Activated CD4-positive, alpha-beta T cell treated with anti-CD3 and anti-CD28 coated beads, Interleukin-2, Interleukin-6, amounts not matched to agents 100 ng/mL and 50 ng/mL, durations not matched to agents 16 hours and 8 hours (primary cell): ENCODE measurements around the gene CSRP3.
"Not testable (repeated sequence)": the region's sequence is repeated elsewhere in the genome, so short reads cannot be mapped to it uniquely, and the experiment has no call there.

Experiments used
- DNase-seq: peaks from one replicate; pipeline ENCODE4 v3.0.0-alpha.2; 2020

Gene CSRP3

DNA sequence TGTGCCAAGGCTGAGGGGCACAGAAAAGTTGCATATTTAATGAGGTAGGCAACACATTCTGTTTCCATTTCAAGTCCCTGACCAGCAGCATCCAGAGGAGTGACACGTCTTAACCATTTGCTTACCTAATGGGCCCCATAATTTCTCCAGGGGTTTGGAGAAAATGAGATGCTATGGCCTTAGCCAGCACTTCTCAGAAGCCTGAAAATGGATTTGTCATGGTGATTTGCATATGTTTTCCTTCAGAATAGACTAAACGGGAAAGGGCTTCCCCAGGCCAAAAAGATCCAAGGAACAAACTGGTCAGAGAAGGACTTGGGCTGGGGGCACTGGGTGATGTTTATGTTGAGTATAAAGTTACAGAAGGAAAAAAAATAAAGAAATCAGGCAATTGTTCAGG is 16.7 kb downstream of the CSRP3 start:
- no peak for DNase-seq

DNA sequence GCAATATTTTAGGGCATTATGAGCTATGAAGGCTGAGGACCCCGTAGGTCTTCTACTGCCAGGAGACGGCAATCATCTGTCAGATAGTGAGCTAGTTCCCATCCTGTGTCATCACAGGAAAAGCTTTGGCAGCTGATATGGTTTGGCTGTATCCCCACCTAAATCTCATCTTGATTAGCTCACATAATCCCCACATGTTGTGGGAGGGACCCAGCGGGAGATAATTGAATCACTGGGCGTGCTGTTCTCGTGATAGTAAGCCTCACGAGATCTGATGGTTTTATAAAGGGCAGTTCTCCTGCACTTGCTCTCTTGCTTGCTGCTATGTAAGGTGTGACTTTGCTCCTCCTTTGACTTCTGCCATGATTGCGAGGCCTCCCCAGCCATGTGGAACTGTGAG is 18.1 kb downstream of the CSRP3 start:
- no peak for DNase-seq

DNA sequence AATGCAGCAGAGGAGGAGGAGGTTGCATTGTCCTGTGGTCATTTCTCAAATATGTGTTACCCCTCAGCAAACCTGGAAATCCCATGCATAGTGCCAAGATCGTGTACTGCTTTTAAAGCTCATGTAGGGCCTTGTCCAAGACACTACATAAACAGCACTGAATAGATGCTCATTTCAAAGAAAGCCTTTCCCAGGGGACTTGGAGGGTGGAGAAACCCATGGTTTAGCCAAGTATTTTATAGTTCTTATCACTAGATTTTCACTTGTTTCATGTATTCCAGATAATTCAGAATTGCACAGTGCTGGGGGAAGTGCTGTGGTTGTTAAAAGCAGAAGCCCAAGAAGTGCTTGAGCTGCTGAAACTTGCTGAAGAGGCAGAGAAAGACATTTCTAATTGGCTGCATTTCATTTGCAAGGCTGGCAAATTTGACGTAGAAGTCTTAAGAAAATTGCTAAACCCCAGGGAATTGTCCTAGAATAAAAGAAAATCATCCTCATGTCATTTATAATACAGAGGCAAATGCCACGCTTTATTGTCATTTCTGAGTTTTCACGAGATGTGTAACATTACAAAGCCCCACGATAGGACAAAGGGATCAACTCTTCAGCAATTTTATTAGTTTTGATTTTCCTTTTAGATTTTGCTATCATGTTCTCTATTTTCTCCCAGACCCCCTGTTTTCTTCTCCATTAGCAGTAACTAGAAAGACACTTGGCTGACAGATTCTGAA is 20.1 kb downstream of the CSRP3 start:
- DNase-seq = no peak

DNA sequence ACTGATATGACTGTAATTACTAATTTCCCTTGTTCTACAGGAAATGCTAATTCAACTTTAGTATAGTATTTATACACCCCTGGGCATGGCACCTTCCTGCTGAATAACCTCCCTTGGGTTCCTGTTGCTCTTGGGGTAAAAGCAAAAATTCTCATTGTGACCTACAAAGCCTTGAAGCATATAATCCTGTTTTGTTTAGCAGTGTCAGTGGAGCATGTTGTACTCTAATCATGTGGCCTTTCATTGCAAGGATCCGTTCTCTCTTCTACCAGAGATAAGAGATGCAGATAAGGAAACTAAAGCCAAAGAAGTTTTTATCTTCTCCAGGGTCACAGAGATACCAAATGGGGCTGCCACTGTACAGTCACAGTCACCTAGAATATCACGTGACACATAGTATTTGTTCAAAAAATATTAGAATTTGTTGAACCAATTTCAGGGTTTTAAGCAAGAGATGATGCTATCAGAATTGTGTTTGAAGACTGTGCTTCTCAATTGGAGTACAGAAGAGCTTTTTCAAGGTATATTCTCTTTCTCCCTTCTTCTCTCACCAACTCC is 25.1 kb downstream of the CSRP3 start:
- no peak for DNase-seq

DNA sequence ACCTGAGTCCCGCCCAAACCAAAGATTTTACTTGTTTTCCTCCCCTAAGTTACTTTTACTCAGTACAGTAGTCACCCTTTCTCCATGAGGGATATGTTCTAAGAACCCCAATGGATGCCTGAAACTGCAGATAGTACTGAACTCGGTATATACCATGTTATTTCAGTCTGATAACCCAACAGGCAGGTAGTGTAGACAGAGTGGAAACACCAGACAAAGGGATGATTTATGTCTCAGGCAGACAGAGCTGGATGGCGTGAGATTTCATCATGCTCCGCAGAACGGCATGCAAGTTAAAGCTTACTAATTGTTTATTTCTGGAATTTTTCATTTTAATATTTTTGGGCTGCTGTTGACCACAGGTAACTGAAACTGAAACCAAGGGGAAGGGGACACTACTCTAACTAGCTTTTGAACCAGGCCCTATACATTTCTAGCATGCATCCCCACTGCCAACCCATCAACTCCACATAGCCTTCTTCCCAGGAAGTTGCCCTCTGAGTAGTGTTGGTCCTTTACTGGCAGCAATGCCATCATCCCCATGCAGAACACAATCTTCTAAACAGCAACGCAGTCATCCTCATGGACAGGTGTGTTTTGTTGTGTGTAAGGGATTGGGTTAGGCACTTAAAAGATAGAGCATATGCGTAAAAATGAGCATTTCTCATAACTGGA is 27.7 kb downstream of the CSRP3 start:
- no peak for DNase-seq

DNA sequence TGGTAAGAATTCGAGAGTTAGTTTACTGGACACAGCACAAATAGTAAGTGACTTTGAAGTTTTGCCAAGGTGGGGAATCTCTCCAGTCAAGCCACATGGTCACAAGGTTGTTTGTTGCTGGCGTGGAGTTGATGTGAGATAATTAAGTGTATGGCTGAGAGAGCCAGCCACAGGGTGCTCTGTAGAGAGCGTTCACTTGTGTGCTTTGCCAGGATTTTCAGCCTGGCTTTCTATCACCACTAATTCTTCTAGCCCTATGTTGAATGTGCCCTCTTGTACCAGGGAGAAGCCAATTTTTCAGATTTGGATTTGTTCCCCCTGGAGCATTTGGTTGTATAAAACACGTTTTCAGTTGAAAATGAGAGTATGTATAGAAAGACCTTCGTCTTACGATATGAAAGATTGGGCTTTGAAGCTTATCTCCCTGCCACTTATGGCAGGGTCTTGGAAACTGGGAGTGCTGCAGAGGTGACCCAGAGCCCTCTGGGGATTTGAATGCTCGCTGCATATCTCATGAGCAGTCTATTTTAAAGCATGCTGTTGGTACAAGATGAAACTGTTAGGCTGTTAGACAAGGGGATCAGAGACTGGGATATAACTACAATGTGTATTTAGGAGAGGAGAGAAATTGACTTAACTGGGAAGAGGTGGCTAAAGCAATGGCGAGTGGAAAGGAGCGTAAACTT is 28.6 kb downstream of the CSRP3 start:
- no peak for DNase-seq

DNA sequence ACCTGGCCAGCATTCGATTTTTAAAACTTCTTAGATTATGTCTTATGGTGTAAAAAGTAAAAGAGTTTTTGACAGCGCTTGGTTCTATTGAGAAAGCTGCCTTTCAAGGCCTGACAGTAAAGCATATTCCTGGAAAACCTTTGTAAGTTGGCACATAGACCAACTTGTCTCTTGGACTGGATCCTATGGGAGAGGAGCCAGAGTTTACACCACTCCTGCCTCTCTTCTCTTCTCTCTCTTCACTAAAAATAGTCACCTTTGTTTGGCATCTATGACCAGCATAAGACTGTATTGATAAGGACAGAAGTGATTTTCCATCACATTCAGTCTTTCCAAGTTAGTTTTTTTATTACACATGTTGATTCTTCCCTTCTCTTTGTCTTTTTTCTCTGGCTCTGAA is 33.7 kb downstream of the CSRP3 start:
- DNase-seq = no peak

DNA sequence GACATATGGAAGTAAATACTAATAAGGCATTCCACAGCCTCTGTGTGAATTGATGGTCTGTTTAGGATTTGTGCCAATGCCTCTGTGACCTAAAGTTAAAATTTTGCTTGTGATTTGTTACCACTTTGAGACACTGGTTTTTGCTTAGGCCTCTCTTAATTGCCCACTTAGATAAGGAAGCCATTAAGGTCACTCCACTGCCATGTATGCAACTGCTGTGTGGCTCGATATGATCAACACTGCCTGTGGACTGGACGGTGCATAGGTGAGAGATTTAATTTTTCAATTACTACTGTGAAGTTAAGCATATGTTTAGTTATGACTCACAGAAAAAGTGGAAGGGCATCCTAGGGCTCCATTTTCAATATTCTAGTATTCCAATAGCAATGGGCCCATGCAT is 36.9 kb downstream of the CSRP3 start:
- no peak for DNase-seq

DNA sequence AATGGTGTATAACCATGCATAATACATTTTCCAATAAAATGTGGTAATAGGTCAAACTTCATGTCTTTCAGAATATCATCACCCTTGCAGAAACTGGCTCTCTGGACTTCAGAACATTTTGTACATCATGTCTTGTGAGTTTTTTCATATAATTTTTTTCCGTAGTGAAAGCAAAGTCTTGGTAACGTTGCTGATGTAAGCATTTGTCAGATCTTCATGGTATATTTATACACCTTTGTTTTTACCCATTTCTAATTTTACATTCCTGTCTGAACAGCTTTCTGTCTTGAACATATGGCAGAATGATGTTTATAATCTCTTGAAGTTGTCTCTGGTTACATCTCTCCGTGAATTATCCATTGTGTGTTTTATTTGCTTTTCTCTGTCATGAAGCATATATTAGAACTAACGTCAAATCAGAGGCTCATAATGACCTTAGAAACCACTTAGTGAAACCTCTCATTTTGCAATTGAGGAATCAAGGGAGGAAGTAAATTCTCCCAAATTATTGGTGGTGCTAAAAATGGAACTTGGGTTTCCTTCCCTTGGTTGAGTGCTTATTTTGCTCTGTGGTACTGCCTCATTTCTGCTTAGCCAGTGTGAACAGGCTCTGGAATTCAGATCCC is 37.4 kb downstream of the CSRP3 start:
- no peak for DNase-seq

DNA sequence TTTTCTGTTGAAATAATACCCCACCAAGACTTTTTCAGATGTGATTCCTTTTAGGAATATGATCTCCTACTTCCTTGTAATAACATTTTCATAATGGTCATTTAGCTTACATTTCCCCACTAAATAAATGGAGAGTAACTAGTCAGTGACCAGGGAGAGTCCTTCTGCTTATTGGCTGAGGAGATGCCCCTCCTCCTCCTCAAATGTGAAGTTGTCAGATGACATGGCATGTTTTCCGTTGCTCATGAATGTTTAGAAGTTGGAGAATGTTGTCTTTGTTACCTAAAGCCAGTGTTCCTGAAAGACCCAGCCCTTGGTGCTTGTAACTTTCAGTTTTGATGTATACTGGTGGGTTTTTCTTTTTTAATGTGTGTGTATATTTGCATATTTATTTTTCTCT is 38.2 kb downstream of the CSRP3 start:
- no peak for DNase-seq

DNA sequence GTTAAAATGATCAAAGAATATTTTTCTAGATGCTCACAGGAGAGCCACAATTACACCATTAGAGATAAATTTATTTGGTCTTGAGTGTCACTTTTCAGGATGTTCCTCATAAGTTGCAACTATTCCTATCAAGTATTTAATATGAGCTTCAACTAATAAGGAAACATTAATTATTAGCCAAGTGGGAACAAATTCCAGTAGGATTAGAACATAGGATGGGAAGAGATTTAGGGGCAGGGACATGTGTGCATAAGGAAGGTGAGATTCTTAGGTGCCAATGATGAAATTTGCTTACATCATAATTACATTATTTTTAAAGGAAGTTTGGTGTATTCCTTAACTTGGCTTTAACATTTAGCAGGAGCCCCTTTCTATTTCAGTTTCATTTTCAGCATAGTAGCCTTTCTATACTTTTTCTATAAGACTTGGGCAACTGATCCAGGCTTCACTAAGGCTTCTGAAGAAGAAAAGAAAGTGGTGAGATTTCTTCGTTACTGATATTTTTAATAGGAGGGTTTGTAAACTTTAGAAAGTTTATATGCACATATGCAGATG is 38.8 kb downstream of the CSRP3 start:
- no peak for DNase-seq

DNA sequence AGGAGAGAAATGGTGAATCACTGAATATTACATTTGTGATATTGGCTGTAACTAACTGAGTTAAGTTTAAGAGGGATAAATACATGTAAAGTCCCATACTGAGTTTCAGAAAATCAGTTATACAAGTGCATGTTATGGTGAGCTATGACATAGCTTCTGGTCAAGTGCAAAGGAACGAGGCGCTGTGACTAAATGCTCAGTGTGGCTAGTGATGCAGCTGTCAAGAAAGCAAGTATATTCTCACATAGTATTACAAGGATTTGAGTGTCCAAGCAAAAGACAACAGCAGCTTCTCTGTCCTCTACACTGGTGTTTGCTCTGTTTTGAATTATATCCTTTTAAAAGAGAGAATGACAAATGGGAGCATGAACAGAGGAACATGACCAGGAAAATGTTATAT is 40.1 kb downstream of the CSRP3 start:
- DNase-seq = no peak

DNA sequence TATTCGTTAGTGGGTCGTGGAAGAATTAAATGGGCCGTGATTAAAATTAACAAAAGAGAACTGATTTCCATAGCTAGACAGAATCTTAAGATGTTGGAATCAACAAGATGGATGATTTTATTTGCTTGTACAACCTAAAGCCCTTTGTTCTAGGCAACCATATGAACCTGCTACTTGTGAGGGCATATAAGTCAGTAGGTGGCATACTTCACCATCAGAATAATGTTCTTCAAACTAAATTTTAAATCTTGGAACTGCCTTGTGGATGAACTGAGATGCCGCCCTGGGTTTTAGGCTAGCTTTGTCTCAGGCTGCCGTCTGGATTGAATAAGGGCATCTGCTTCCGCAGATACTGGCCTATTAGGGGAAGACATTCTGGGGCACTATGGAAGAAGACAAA is 40.9 kb downstream of the CSRP3 start:
- DNase-seq = no peak

DNA sequence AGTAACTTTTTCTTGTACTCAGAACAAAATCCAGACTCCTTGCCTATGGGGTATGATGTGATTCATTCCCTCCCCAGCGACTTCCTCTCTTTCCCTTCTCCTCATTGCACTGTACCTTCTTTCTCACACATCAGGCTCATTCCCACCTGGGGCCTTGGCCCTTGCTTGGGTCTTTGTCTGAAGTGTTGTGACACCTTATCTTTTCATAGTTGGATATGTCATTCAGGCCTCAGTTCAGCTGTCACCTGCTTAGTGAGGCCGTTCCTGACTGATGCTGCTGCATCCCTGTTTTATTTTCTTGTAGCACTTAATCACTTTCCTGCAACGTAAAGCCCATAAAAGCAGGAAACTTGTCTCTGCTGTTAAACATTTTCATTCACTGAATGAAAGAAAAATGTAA is 44.9 kb downstream of the CSRP3 start:
- no peak for DNase-seq

DNA sequence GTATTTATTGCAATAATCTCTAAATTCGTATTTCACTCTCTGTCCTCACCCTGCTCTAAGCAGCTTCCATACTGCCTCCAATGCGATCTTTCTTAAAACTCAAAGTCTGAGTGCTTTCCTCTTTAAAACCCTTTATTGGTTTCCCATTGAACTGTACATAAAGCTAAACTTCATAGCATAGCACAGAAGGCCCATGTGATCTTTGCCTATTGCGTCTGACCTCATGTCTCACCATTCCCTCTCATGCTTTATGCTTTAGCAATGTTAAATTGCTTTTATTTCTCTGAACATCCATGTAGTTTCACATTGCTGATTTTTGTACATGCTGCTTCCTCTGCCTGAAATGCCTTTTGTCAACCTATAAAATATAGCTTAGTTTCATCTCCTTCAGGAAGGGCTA is 56.5 kb downstream of the CSRP3 start:
- no peak for DNase-seq

DNA sequence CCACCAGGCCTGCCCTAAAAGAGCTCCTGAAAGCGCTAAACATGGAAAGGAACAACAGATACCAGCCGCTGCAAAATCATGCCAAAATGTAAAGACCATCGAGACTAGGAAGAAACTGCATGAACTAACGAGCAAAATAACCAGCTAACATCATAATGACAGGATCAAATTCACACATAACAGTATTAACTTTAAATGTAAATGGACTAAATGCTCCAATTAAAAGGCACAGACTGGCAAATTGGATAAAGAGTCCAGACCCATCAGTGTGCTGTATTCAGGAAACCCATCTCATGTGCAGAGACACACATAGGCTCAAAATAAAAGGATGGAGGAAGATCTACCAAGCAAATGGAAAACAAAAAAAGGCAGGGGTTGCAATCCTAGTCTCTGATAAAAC is 64.9 kb downstream of the CSRP3 start:
- not testable (repeated sequence) for DNase-seq

DNA sequence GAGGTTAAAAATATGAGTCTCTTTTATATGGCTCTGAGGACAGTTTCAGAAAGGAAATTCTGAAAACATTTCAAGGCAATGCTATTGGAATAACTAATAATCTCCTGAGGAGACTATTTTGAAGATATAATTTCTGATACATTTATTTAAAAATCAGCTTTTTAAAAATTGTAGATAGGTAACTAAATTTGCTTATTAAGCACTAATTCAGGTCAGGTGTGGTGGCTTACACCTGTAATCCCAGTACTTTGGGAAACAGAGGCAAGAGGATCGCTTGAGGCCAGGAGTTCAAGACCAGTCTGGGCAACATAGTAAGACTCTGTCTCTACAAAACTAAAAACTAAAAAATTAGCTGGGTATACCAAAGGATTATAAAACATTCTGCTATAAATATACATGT is 67.8 kb downstream of the CSRP3 start:
- no peak for DNase-seq
